PC-9 (cell line): ENCODE measurements around the gene GALNT9. TPM values are rescaled to one million over a fixed set of nuclear protein-coding genes. Genes with fewer than 3 reads are reported as not detected.

Experiments
- BruUV-seq: library from RNA; stranded (reverse); fragments of 400-500 nt; replicated peaks from 2 replicates; lab custom pipeline; 2021; lab: Mats Ljungman, UMichigan
- CTCF ChIA-PET: fragments of 300-600 bp; sonication (Branson Sonifier 250); formaldehyde crosslinking; loops from one replicate; lab custom pipeline; 2022; ENCODE audit warnings: antibody characterized with exemption; lab: Charles Lee
- POLR2A ChIA-PET: fragments of 300-600 bp; sonication (Branson Sonifier 250); formaldehyde crosslinking; loops from one replicate; lab custom pipeline; 2022; ENCODE audit warnings: antibody characterized with exemption; ENCODE audit not compliant: unreplicated experiment; lab: Charles Lee
- DNase-seq, 2 experiments: peaks; one replicate each; pipeline versions ENCODE4 v3.0.0 to v3.0.0-alpha.2; 2015 to 2022; ENCODE audit warnings: mixed read lengths in 1 of 2
- H2AFZ ChIP-seq: fragments of 200-600 bp; sonication (generic); 2 replicates; pipeline ENCODE4 v1.8.1; 2017; ENCODE audit warnings: antibody characterized with exemption
- H3F3A ChIP-seq: fragments of 200-600 bp; sonication (generic); 2 replicates; pipeline ENCODE4 v1.8.1; 2017; ENCODE audit warnings: antibody characterized with exemption, mild to moderate bottlenecking, low read depth; ENCODE audit not compliant: insufficient read depth
- H3K27ac ChIP-seq: fragments of 200-600 bp; sonication (generic); 2 replicates; pipeline ENCODE4 v1.6.1; 2016; ENCODE audit warnings: mixed run types
- H3K27me3 ChIP-seq: fragments of 200-600 bp; sonication (generic); 2 replicates; pipeline ENCODE4 v1.6.1; 2016; ENCODE audit warnings: low read depth, mixed run types; ENCODE audit not compliant: insufficient read depth
- H3K36me3 ChIP-seq: fragments of 200-600 bp; sonication (generic); 2 replicates; pipeline ENCODE4 v1.6.1; 2016; ENCODE audit warnings: low read depth, mixed run types
- H3K4me1 ChIP-seq: fragments of 200-600 bp; sonication (generic); replicated peaks from 2 replicates; pipeline ENCODE4 v1.6.1; 2016; ENCODE audit warnings: mixed run types; ENCODE audit not compliant: insufficient read depth
- H3K4me2 ChIP-seq: fragments of 200-600 bp; sonication (generic); 2 replicates; pipeline ENCODE4 v1.6.1; 2017; ENCODE audit warnings: mixed run types
- H3K4me3 ChIP-seq: fragments of 200-600 bp; sonication (generic); 2 replicates; pipeline ENCODE4 v1.6.1; 2016; ENCODE audit warnings: mixed run types
- H3K79me2 ChIP-seq: fragments of 200-600 bp; sonication (generic); 2 replicates; pipeline ENCODE4 v1.6.1; 2017; ENCODE audit warnings: low read depth, mixed run types
- H3K9me2 ChIP-seq: fragments of 200-600 bp; sonication (generic); 2 replicates; pipeline ENCODE4 v1.8.1; 2017; ENCODE audit warnings: mild to moderate bottlenecking; ENCODE audit not compliant: insufficient read depth
- H3K9me3 ChIP-seq: fragments of 200-600 bp; sonication (generic); 2 replicates; pipeline ENCODE4 v1.8.1; 2016; ENCODE audit warnings: low read depth; ENCODE audit not compliant: insufficient read depth
- H4K20me1 ChIP-seq: fragments of 200-600 bp; sonication (generic); 2 replicates; pipeline ENCODE4 v1.8.1; 2017; ENCODE audit not compliant: insufficient read depth
- EZH2 ChIP-seq: fragments of 200-600 bp; sonication (generic); IDR thresholded peaks from 2 replicates; pipeline ENCODE4 v1.8.0; 2017; ENCODE audit warnings: antibody characterized with exemption, low read depth
- intact Hi-C: fragments of 100-400 bp; cut with micrococcal nuclease; formaldehyde crosslinking; loops from one replicate; pipeline ENCODE4 v1.10.0; 2022; ENCODE audit not compliant: unreplicated experiment
- total RNA-seq: library from RNA; stranded (reverse); gene quantifications from 2 replicates; pipeline ENCODE4 v1.2.3, GENCODE V29; 2021
- TF ChIP-seq, protein P1 (sequence below): fragments of 200-600 bp; sonication (generic); conservative IDR thresholded peaks from 2 replicates; pipeline ENCODE4 v1.6.1; 2017; ENCODE audit warnings: mixed run types, antibody characterized with exemption, mild to moderate bottlenecking, moderate library complexity

Gene GALNT9
- total RNA-seq, 1 experiment from 2014 or later, result 11.2 TPM

GRCh38 chr12:132157733-132158409 is 171.5 kb downstream of the GALNT9 start:
- H3K9me2 ChIP-seq, result no peaks in the 10 kb centered on the region
- H3K36me3 ChIP-seq, result peaks cover 18% of the 10 kb centered on the region
- 0 out of 2 replicates have a peak, but pooled peaks cover 8% of the 10 kb centered on the region for H4K20me1 ChIP-seq
- TF ChIP-seq, protein P1, sequence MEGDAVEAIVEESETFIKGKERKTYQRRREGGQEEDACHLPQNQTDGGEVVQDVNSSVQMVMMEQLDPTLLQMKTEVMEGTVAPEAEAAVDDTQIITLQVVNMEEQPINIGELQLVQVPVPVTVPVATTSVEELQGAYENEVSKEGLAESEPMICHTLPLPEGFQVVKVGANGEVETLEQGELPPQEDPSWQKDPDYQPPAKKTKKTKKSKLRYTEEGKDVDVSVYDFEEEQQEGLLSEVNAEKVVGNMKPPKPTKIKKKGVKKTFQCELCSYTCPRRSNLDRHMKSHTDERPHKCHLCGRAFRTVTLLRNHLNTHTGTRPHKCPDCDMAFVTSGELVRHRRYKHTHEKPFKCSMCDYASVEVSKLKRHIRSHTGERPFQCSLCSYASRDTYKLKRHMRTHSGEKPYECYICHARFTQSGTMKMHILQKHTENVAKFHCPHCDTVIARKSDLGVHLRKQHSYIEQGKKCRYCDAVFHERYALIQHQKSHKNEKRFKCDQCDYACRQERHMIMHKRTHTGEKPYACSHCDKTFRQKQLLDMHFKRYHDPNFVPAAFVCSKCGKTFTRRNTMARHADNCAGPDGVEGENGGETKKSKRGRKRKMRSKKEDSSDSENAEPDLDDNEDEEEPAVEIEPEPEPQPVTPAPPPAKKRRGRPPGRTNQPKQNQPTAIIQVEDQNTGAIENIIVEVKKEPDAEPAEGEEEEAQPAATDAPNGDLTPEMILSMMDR, result no peak
- no peak for TF ChIP-seq EZH2
- H3K9me3 ChIP-seq, result no peaks in the 10 kb centered on the region
- no peak overlapping the region for H3K27ac ChIP-seq
- H3K27me3 ChIP-seq, result no peaks in the 10 kb centered on the region
- DNase-seq, result no peak
- H3K4me3 ChIP-seq, result no peak overlapping the region
- intact Hi-C loops, result loop anchor here (10.0 kb wide), 1 partner anchor 457 kb away; the partner anchor contains the start of genes LRCOL1 and P2RX2
- no peaks in the 10 kb centered on the region for H3K79me2 ChIP-seq
- no peaks in the 10 kb centered on the region for H3K4me1 ChIP-seq
- POLR2A ChIA-PET, result no interaction called here
- no peak overlapping the region for H3K4me2 ChIP-seq
- H3F3A ChIP-seq, result peaks cover 26% of the 10 kb centered on the region
- no TSS peak for BruUV-seq
- CTCF ChIA-PET, result no interaction called here
- no peak overlapping the region for H2AFZ ChIP-seq

DNA sequence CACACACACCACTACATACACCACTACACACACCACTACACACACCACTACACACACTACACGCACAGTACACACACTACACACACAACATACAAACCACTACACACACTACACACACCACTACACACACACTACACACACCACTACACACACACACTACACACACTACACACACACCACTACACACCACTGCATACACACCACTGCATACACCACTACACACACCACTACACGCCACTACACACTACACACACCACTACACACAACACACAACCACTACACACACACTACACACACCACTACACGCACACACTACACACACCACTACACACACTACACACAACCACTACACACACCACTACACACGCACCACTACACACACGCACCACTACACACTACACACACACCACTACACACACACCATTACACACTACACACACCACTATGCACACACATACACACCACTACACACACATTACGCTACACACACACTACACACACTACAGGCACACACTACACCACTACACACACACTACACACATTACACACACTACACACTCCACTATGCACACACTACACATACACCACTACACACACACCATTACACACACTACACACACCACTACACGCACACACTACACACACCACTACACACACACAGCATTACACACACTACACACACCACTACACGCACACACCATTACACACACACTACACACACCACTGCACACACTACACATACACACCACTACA is 172.6 kb downstream of the GALNT9 start:
- Histone ChIP-seq H3K36me3 (peaks cover 18% of the 10 kb centered on the region), H3K27ac (no peak overlapping the region), H3K4me1 (no peaks in the 10 kb centered on the region), H3K4me2 (no peak overlapping the region), H2AFZ (no peak overlapping the region), H3K9me2 (no peaks in the 10 kb centered on the region), H3K9me3 (no peaks in the 10 kb centered on the region), H3K4me3 (no peak overlapping the region; the same call in 1 of the 2 replicates), H3K79me2 (no peaks in the 10 kb centered on the region), H4K20me1 (peaks cover 15% of the 10 kb centered on the region; the same call in 1 of the 2 replicates), H3F3A (peaks cover 26% of the 10 kb centered on the region), H3K27me3 (no peaks in the 10 kb centered on the region)
- DNase-seq, result no peak
- ChIA-PET POLR2A (no interaction called here), CTCF (no interaction called here)
- TF ChIP-seq, protein P1, result no peak
- intact Hi-C loops, result loop anchor here (10.0 kb wide), 1 partner anchor 458 kb away; the partner anchor contains the start of genes LRCOL1 and P2RX2
- no TSS peak for BruUV-seq

GRCh38 chr12:132155771-132156572 is 173.4 kb downstream of the GALNT9 start:
- Histone ChIP-seq H3K9me3 (no peaks in the 10 kb centered on the region), H3K27me3 (no peaks in the 10 kb centered on the region), H3K4me1 (no peaks in the 10 kb centered on the region), H3K9me2 (no peaks in the 10 kb centered on the region), H2AFZ (no peak overlapping the region), H3F3A (peaks cover 26% of the 10 kb centered on the region), H3K79me2 (no peaks in the 10 kb centered on the region), H4K20me1 (peaks cover 20% of the 10 kb centered on the region), H3K4me3 (no peak overlapping the region), H3K4me2 (no peak overlapping the region), H3K36me3 (peaks cover 18% of the 10 kb centered on the region), H3K27ac (no peak overlapping the region)
- BruUV-seq, result no TSS peak
- TF ChIP-seq EZH2, result no peak
- TF ChIP-seq, protein P1, result no peak
- CTCF ChIA-PET, result no interaction called here
- no peak for DNase-seq
- intact Hi-C loops, result loop anchor here (10.0 kb wide), 1 partner anchor 459 kb away; the partner anchor contains the start of genes LRCOL1 and P2RX2
- POLR2A ChIA-PET, result no interaction called here
